C4-2B (cell line): ENCODE measurements around the gene ZNF892.
"Not testable (repeated sequence)": the region's sequence is repeated elsewhere in the genome, so short reads cannot be mapped to it uniquely, and the experiment has no call there.

Experiments used
- H3K27ac ChIP-seq: fragments of 450-650 bp; 2 replicates; pipeline ENCODE4 v1.5.1; 2017
- CTCF ChIP-seq: fragments of 450-650 bp; conservative IDR thresholded peaks from 2 replicates; pipeline ENCODE4 v1.5.1; 2017; ENCODE audit warnings: mild to moderate bottlenecking
- ZFX ChIP-seq: fragments of 450-650 bp; IDR thresholded peaks from 2 replicates; pipeline ENCODE4 v1.6.1; 2017

Gene ZNF892

GRCh38 chr2:95240556-95240955 is 33.2 kb downstream of the ZNF892 start:
- no peak overlapping the region for H3K27ac ChIP-seq

GRCh38 chr2:95242084-95242483 is 34.8 kb downstream of the ZNF892 start:
- not testable (repeated sequence) for H3K27ac ChIP-seq

More at GRCh38 chr2:95240556-95240955, 33.2 kb downstream of the ZNF892 start:
- TF ChIP-seq CTCF = no peak
- TF ChIP-seq ZFX = no peak
